GM23338 (cell line): Measurements from ENCODE around the gene SOS1.

Experiments
- CREB1 ChIP-seq: fragments of 250-450 bp; sonication (Bioruptor Pico); IDR thresholded peaks from 2 replicates; pipeline ENCODE4 v1.5.0; 2020; ENCODE audit warnings: low read depth, mild to moderate bottlenecking, moderate library complexity
- EZH2 ChIP-seq: fragments of 200-600 bp; sonication (generic); IDR thresholded peaks from one replicate; pipeline ENCODE4 v1.8.0; 2017; ENCODE audit warnings: antibody characterized with exemption, mild to moderate bottlenecking, low read depth; ENCODE audit not compliant: unreplicated experiment
- EZH2phosphoT487 ChIP-seq: fragments of 200-600 bp; sonication (generic); IDR thresholded peaks from one replicate; pipeline ENCODE4 v1.8.1; 2018; ENCODE audit warnings: antibody characterized with exemption; ENCODE audit not compliant: unreplicated experiment
- JUNB ChIP-seq: IDR thresholded peaks from one replicate; pipeline ENCODE4 v1.6.1; 2016; ENCODE audit warnings: antibody characterized with exemption; ENCODE audit not compliant: unreplicated experiment
- NANOG ChIP-seq: IDR thresholded peaks from 2 replicates; pipeline ENCODE4 v1.6.1; 2016; ENCODE audit warnings: antibody characterized with exemption, borderline replicate concordance
- POLR2AphosphoS5 ChIP-seq: IDR thresholded peaks from 2 replicates; pipeline ENCODE4 v1.6.1; 2016; ENCODE audit warnings: antibody characterized with exemption, low read depth
- STAT1 ChIP-seq: IDR thresholded peaks from one replicate; pipeline ENCODE4 v1.6.1; 2016; ENCODE audit warnings: antibody characterized with exemption; ENCODE audit not compliant: unreplicated experiment
- ZNF114 ChIP-seq: fragments of 250-450 bp; sonication (Bioruptor Pico); IDR thresholded peaks from 2 replicates; pipeline ENCODE4 v1.5.0; 2020; ENCODE audit warnings: mild to moderate bottlenecking, moderate library complexity
- ZNF331 ChIP-seq: fragments of 250-450 bp; sonication (Bioruptor Pico); IDR thresholded peaks from 2 replicates; pipeline ENCODE4 v1.5.0; 2020; ENCODE audit warnings: low read depth, mild to moderate bottlenecking, moderate library complexity
- TF ChIP-seq, protein P1 (sequence below), 2 experiments: fragments of 200-600 bp in 1 of 2; sonication (generic) in 1 of 2; conservative IDR thresholded peaks; 2 replicates each; pipeline versions ENCODE4 v1.5.1 to v1.6.1; 2016 to 2017; ENCODE audit warnings: antibody characterized with exemption in 2 of 2, low read depth in 2 of 2, mild to moderate bottlenecking in 2 of 2, moderate library complexity in 1 of 2
- TF ChIP-seq, protein P2 (sequence below): IDR thresholded peaks from one replicate; pipeline ENCODE4 v1.6.1; 2018; ENCODE audit warnings: antibody characterized with exemption; ENCODE audit not compliant: unreplicated experiment
- TF ChIP-seq, protein P3 (sequence below): fragments of 250-450 bp; sonication (Bioruptor Pico); IDR thresholded peaks from 2 replicates; pipeline ENCODE4 v1.5.0; 2020; ENCODE audit warnings: mild to moderate bottlenecking, moderate library complexity
- TF ChIP-seq, protein P4 (sequence below): IDR thresholded peaks from 2 replicates; pipeline ENCODE4 v1.6.1; 2016; ENCODE audit warnings: antibody characterized with exemption

DNA sequence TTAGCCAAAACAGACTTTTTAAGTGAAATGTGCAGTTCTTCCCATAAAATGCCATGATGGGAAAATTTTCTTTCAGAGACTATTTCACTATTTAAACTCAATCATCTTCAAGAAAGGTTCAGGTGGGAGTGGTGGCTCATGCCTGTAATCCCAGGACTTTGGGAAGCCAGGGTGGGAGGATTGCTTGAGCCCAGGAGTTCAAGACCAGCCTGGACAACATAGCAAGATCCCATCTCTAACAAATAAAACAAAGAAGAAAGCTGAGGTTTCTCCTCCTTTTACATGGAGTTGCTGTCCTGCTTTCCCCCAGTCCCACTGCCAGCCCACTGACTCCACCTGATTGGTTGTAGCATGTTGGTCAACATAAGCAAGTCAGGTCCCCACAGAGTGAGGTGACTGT, 25.8 kb upstream of the SOS1 start:
- TF ChIP-seq POLR2AphosphoS5 (no peak), EZH2 (no peak), JUNB (no peak), ZNF331 (CRISPR knock-in tag) (no peak), EZH2phosphoT487 (no peak), CREB1 (no peak), STAT1 (no peak), ZNF114 (CRISPR knock-in tag) (no peak), NANOG (no peak)
- TF ChIP-seq, protein P1, sequence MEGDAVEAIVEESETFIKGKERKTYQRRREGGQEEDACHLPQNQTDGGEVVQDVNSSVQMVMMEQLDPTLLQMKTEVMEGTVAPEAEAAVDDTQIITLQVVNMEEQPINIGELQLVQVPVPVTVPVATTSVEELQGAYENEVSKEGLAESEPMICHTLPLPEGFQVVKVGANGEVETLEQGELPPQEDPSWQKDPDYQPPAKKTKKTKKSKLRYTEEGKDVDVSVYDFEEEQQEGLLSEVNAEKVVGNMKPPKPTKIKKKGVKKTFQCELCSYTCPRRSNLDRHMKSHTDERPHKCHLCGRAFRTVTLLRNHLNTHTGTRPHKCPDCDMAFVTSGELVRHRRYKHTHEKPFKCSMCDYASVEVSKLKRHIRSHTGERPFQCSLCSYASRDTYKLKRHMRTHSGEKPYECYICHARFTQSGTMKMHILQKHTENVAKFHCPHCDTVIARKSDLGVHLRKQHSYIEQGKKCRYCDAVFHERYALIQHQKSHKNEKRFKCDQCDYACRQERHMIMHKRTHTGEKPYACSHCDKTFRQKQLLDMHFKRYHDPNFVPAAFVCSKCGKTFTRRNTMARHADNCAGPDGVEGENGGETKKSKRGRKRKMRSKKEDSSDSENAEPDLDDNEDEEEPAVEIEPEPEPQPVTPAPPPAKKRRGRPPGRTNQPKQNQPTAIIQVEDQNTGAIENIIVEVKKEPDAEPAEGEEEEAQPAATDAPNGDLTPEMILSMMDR (conservative IDR thresholded peaks at IDR 0.05; ENCODE audit: low read depth in 2 of 2), result no peak
- TF ChIP-seq, protein P2, sequence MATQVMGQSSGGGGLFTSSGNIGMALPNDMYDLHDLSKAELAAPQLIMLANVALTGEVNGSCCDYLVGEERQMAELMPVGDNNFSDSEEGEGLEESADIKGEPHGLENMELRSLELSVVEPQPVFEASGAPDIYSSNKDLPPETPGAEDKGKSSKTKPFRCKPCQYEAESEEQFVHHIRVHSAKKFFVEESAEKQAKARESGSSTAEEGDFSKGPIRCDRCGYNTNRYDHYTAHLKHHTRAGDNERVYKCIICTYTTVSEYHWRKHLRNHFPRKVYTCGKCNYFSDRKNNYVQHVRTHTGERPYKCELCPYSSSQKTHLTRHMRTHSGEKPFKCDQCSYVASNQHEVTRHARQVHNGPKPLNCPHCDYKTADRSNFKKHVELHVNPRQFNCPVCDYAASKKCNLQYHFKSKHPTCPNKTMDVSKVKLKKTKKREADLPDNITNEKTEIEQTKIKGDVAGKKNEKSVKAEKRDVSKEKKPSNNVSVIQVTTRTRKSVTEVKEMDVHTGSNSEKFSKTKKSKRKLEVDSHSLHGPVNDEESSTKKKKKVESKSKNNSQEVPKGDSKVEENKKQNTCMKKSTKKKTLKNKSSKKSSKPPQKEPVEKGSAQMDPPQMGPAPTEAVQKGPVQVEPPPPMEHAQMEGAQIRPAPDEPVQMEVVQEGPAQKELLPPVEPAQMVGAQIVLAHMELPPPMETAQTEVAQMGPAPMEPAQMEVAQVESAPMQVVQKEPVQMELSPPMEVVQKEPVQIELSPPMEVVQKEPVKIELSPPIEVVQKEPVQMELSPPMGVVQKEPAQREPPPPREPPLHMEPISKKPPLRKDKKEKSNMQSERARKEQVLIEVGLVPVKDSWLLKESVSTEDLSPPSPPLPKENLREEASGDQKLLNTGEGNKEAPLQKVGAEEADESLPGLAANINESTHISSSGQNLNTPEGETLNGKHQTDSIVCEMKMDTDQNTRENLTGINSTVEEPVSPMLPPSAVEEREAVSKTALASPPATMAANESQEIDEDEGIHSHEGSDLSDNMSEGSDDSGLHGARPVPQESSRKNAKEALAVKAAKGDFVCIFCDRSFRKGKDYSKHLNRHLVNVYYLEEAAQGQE, result no peak
- TF ChIP-seq, protein P3, sequence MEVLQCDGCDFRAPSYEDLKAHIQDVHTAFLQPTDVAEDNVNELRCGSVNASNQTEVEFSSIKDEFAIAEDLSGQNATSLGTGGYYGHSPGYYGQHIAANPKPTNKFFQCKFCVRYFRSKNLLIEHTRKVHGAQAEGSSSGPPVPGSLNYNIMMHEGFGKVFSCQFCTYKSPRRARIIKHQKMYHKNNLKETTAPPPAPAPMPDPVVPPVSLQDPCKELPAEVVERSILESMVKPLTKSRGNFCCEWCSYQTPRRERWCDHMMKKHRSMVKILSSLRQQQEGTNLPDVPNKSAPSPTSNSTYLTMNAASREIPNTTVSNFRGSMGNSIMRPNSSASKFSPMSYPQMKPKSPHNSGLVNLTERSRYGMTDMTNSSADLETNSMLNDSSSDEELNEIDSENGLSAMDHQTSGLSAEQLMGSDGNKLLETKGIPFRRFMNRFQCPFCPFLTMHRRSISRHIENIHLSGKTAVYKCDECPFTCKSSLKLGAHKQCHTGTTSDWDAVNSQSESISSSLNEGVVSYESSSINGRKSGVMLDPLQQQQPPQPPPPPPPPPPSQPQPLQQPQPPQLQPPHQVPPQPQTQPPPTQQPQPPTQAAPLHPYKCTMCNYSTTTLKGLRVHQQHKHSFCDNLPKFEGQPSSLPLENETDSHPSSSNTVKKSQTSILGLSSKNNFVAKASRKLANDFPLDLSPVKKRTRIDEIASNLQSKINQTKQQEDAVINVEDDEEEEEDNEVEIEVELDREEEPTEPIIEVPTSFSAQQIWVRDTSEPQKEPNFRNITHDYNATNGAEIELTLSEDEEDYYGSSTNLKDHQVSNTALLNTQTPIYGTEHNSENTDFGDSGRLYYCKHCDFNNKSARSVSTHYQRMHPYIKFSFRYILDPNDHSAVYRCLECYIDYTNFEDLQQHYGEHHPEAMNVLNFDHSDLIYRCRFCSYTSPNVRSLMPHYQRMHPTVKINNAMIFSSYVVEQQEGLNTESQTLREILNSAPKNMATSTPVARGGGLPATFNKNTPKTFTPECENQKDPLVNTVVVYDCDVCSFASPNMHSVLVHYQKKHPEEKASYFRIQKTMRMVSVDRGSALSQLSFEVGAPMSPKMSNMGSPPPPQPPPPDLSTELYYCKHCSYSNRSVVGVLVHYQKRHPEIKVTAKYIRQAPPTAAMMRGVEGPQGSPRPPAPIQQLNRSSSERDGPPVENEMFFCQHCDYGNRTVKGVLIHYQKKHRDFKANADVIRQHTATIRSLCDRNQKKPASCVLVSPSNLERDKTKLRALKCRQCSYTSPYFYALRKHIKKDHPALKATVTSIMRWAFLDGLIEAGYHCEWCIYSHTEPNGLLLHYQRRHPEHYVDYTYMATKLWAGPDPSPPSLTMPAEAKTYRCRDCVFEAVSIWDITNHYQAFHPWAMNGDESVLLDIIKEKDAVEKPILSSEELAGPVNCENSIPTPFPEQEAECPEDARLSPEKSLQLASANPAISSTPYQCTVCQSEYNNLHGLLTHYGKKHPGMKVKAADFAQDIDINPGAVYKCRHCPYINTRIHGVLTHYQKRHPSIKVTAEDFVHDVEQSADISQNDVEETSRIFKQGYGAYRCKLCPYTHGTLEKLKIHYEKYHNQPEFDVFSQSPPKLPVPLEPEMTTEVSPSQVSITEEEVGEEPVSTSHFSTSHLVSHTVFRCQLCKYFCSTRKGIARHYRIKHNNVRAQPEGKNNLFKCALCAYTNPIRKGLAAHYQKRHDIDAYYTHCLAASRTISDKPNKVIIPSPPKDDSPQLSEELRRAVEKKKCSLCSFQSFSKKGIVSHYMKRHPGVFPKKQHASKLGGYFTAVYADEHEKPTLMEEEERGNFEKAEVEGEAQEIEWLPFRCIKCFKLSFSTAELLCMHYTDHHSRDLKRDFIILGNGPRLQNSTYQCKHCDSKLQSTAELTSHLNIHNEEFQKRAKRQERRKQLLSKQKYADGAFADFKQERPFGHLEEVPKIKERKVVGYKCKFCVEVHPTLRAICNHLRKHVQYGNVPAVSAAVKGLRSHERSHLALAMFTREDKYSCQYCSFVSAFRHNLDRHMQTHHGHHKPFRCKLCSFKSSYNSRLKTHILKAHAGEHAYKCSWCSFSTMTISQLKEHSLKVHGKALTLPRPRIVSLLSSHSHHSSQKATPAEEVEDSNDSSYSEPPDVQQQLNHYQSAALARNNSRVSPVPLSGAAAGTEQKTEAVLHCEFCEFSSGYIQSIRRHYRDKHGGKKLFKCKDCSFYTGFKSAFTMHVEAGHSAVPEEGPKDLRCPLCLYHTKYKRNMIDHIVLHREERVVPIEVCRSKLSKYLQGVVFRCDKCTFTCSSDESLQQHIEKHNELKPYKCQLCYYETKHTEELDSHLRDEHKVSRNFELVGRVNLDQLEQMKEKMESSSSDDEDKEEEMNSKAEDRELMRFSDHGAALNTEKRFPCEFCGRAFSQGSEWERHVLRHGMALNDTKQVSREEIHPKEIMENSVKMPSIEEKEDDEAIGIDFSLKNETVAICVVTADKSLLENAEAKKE (CRISPR knock-in tag), result no peak
- TF ChIP-seq, protein P4, sequence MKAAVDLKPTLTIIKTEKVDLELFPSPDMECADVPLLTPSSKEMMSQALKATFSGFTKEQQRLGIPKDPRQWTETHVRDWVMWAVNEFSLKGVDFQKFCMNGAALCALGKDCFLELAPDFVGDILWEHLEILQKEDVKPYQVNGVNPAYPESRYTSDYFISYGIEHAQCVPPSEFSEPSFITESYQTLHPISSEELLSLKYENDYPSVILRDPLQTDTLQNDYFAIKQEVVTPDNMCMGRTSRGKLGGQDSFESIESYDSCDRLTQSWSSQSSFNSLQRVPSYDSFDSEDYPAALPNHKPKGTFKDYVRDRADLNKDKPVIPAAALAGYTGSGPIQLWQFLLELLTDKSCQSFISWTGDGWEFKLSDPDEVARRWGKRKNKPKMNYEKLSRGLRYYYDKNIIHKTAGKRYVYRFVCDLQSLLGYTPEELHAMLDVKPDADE, result no peak
